Midbrain (tissue), 1 donor: Measurements from ENCODE around the gene CEP55.
"Not testable (repeated sequence)": the region's sequence is repeated elsewhere in the genome, so short reads cannot be mapped to it uniquely, and the experiment has no call there.

Experiments
- DNase-seq: peaks from one replicate; lab custom pipeline; 2025; lab: John Stamatoyannopoulos, UW

CEP55 gene

DNA sequence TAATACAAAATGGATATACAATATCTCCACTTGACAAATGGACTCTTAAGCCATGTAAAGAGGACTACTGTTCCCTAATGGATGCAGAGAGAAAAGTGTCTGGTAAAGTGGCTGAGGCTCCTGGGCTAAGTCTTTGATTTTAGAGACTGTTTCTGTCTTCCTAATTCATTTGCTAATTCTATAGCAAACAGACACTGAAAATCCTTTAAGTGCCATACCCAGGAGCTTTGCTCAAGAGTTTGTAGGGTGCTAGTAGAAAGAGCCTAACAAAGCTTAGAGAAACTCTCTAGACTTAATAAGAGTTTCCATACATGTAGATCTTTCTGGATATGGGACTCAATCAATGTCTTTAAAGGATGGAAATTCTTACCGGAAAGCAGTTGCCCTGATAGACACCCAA lies 16.7 kb downstream of the CEP55 start:
- DNase-seq = no peak

GRCh38 chr10:93514521-93514920 lies 18.1 kb downstream of the CEP55 start:
- DNase-seq = no peak

DNA sequence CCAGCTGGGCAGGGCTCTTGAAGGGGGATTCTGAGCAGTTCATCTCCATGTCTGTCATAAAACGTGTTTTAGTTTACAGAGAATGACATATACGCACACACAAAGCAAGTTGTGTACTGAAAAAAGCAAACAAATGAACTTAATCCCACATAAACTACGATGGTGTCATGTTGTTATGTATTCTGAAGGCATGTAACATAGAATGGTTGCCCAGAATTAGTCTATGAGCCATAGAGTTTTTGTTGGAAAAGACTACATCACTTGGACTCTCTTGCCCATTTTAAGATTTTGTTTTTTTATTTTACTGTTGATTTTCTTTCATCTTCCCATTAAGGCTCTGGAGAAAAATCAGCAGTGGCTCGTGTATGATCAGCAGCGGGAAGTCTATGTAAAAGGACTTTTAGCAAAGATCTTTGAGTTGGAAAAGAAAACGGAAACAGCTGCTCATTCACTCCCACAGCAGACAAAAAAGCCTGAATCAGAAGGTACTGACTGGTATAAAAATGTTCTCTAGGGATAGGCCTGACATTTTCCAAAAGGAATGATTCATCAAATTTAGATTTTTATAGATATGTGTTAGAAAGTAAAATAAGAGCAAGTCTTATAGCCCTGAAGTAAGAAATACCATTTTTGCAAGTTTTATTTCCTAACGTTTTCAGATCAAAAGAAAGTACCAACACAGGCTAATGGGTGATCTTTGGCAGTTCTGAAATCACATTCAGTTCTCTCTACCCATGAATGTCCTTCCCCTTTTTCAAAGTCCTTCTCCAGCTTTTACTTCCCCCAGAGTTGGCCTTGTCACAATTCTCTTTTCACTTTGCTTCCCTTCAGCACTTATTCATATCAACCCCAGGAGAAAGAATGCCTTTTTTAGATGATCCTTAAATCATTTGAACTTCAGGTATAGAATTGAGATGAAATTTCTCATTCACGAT lies 18.9 kb downstream of the CEP55 start:
- DNase-seq = peak; percentile 9

DNA sequence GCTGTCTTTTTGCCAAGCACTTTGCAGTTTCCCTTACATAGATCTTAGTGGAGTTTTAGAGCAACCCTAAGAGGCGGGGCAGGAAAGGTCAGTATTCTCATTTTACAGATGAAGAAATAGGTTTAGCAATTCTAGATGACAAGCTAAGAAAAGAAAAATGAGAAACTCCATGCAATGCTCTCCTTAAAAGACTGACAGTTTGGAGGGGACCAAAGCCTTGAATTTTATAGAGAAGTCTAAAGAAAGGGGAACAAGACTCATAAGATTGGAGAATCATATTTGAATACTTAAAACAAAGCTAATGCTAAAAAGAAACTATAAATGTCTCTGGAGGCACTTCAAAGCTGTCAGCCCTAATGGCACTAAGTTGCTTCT lies 19.6 kb downstream of the CEP55 start:
- DNase-seq = no peak

DNA sequence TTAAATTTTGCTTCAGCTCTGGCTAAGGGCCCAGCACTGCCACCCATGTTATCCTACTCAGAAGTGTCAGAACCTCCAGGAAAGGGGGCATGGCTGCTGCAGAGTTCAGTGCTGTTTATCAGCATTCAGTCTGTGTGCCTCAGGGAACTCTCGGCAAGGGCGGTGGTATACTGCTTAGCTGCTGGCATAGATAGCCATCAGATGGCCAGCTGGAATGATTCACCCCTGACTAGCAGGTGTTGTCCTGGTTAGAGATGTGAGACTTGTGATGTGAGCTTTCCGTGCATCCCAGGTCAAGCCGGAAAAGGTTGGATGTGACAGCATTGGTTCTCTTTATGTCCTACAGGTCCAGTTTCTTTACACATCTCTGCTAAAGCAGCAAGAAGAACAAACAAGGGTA lies 22.1 kb downstream of the CEP55 start:
- DNase-seq = no peak

GRCh38 chr10:93535293-93535692 lies 38.9 kb downstream of the CEP55 start:
- DNase-seq = no peak

DNA sequence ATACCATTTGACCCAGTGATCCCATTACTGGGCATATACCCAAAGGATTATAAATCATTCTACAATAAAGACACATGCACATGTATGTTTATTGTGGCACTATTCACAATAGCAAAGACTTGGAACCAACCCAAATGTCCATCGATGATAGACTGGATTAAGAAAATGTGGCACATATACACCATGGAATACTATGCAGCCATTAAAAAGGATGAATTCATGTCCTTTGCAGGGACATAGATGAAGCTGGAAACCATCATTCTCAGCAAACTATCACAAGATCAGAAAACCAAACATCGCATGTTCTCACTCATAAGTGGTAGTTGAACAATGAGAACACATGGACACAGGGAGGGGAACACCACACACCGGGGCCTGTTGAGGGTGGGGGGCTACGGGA lies 44.5 kb downstream of the CEP55 start:
- not testable (repeated sequence) for DNase-seq

- no peak for DNase-seq
These were observed 45.3 kb downstream of the CEP55 start for GRCh38 chr10:93541402-93542357.

GRCh38 chr10:93542358-93542791 lies 46.0 kb downstream of the CEP55 start:
- no peak for DNase-seq

GRCh38 chr10:93546995-93547394 lies 50.6 kb downstream of the CEP55 start:
- DNase-seq = not testable (repeated sequence)

GRCh38 chr10:93547522-93547921 lies 51.1 kb downstream of the CEP55 start:
- DNase-seq = no peak

GRCh38 chr10:93548376-93549071 lies 52.1 kb downstream of the CEP55 start:
- no peak for DNase-seq

DNA sequence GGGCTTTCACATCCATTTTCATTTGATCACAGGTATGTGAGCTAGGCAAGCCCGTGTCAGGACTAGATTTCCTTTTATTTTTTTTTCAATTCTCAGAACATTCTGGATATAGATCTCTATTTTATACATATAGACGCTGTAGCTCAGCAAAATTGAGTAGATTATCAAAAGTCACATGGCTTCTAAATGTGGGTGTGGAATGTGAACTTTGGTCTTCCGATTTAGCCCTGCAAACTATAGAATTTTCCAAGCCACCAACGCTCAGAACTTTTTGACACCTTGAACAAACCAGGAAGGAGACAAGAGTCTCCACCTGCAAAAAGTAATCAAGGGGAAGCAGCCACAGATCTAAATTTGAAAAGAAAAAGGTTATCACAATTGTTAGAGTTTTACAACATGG lies 54.2 kb downstream of the CEP55 start:
- DNase-seq = no peak

- no peak for DNase-seq
These were observed 56.4 kb downstream of the CEP55 start for GRCh38 chr10:93552780-93553179.

DNA sequence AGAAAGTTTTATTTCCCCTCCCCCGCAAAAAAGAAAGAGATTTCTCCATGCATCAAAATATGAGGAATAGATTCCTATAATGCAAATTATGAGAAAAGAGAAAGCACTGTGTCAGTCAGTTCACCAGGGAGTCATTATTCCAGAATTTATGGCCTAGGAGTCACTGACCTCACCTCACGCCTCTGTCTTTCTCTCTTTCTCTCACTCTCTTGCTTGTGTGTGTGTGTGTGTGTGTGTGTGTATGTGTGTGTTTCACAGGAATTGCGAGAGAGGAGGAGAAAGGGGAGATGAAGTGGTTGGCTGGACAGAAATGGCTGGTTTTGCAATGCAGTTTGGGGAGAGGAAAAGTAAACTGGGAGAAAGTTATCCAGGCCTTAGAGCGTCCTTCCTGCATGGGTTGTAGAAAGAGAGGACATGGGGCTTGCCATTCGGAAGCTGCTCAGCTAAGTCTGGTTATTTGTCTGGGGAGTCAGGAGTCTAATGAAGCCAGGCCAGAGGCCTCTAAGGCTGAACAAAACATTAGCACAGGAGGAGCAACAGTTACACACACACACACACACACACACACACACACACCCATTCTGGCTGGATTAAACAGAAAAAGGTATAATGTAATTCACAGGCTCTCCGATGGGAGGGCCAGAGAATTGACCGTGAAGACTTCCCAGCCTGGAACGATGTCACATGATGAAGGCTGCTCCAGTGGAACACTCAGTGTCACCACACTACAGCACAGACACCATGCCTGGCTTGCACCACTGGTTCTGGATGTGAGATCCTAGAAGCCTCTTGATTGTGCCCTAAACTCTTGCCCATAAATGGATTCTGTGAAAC lies 57.3 kb downstream of the CEP55 start:
- no peak for DNase-seq

DNA sequence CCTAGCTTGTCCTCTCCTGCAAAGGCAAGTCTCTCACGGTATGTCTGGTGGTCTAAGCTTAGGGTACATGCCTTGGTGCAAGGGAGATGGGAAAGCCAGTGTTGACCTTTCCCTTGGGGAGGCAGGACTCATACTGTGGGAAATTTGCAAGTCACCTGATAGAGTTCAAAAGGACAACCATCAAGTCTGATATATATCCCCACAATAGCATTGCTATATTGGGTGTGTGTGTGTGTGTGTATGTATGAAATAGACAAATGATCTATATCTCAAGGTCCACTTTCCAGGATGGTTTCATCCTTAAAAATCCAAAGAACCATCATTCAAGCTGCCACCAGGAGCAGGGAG lies 57.9 kb downstream of the CEP55 start:
- no peak for DNase-seq

DNA sequence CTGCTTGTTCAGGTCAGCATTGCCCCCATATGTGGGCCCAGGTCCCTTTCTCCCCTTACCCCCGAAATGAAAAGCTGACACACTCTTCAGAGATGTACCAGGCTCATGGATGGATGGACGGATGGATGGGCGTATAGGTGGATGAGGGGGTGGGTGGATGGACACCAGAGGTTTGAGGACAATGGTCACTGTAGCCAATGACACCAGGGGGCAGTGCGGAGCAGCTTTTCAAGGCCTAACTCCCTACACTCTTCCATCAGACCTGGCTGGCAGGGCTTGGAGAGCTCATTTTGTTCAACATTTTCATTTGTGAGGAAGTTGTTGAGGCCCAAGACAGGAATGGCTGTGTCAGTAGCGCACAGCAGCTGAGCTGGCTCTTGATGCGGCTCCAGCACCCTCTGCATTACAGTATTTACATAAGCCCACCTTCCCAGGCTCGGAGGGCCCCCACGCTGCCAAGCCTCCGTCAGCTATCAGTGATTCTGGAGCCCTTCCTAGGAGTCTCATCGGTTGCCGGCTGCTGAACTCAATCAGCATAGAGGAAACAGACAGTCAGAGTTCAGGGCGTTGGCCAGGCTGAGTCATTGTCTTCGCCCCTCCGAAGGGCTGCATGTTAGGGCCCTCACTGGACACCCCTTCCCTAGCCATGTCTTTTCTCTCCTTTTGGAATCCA lies 58.5 kb downstream of the CEP55 start:
- peak; percentile 53 for DNase-seq

DNA sequence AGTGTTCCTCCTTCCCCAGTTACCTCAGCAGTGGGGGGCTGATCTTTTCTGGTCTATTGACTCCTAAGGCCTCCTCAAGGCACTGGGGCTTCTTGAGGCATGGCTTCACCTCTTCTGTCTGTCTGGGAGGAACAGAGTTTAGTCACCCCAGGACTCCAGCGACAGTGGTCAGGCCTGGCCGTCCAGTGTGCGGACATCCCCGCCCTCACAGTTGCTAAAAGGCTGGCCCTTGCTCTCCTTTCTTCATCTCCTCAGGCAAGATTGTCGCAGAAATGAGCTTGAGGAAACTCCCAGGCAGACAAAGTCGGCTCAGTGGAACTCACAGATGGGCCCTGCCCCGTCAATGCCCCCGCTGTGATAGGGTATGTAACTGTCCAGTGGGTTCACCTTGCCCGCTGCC lies 63.1 kb downstream of the CEP55 start:
- DNase-seq = no peak

GRCh38 chr10:93560541-93560940 lies 64.1 kb downstream of the CEP55 start:
- no peak for DNase-seq

DNA sequence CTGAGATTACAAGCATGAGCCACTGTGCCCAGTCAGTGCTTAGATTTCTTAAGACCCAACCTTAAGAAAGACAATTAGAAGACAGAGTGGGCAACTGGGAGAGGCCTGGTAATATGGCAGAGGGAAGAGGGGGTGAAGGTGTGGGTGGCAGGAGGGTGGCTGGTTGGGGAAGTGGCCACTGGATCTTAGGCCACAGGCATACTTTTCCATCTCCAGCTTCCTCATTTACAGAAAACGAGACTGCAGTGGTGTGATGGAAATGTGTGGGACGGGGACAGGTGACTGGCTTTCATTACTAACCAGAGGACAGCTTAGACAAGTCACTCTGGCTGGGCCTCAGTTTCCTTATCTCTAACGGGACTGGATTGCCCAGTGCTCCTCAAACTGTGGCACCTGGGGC lies 69.0 kb downstream of the CEP55 start:
- no peak for DNase-seq
